Measurements from ENCODE around the gene NFXL1.

GRCh38 chr4:47848041-47848440, 66.3 kb downstream of the NFXL1 start:
- TF ChIP-seq CTCF (IDR thresholded peaks at IDR 0.05) (no peak), POLR2A (IDR thresholded peaks at IDR 0.05) (no peak), POLR2AphosphoS5 (IDR thresholded peaks at IDR 0.05) (no peak), EP300 (IDR thresholded peaks at IDR 0.05) (no peak)
